CD14-positive monocyte (primary cell): ENCODE measurements around the gene ANKLE1. TPM values are rescaled to one million over a fixed set of nuclear protein-coding genes. Genes with fewer than 3 reads are reported as not detected.

Source experiments
- polyA plus RNA-seq, 3 donors: library from polyadenylated mRNA; depleted of rRNA in 1 of 3; unstranded in 2 of 3; stranded (reverse) in 1 of 3; fragments of 300-500 nt in 2 of 3; fragments of >200 nt in 1 of 3; fragmentation: Illumina TruSeq in 2 of 3; gene quantifications; 1 replicate in 2 of 3; 2 replicates in 1 of 3; pipeline ENCODE4 v1.2.3, GENCODE V29; 2012 to 2021

Gene ANKLE1
- polyA plus RNA-seq, 3 donors = 1.3 to 8.5 (median 2.2) TPM

Other genes starting within 250 kb of the ANKLE1 start
- 1 to 10 TPM; 2.5 to 9.3 (median 4.4) TPM for gene HAUS8, start 206.4 kb upstream of the ANKLE1 start, polyA plus RNA-seq
- 100 to 1,000 TPM in 1 of 3 donors, 1 to 10 TPM in 2; 5.9 to 366 (median 7.5) TPM for gene MYO9B, start 206.1 kb upstream of the ANKLE1 start, polyA plus RNA-seq
- gene USE1, start 66.5 kb upstream of the ANKLE1 start, polyA plus RNA-seq = 10 to 100 TPM; 26.5 to 39.8 (median 29.7) TPM
- gene OCEL1, start 55.7 kb upstream of the ANKLE1 start, polyA plus RNA-seq = 10 to 100 TPM; 31.8 to 59.9 (median 57.6) TPM
- 1 to 10 TPM in 2 of 3 donors, under 1 TPM in 1; 0.87 to 5.1 (median 1.7) TPM for gene NR2F6, start 36.0 kb upstream of the ANKLE1 start, polyA plus RNA-seq
- not detected for gene USHBP1, start 17.2 kb upstream of the ANKLE1 start, polyA plus RNA-seq
- 100 to 1,000 TPM in 1 of 3 donors, 10 to 100 TPM in 2; 76.9 to 106 (median 90.3) TPM for gene BABAM1, start 14.5 kb upstream of the ANKLE1 start, polyA plus RNA-seq
- 10 to 100 TPM; 11.3 to 14.9 (median 12.5) TPM for gene ABHD8, start 21.5 kb downstream of the ANKLE1 start, polyA plus RNA-seq
- gene MRPL34, start 24.0 kb downstream of the ANKLE1 start, polyA plus RNA-seq = 100 to 1,000 TPM in 2 of 3 donors, 10 to 100 TPM in 1; 13.2 to 208 (median 155) TPM
- 10 to 100 TPM; 22.5 to 49.5 (median 23.8) TPM for gene DDA1, start 27.7 kb downstream of the ANKLE1 start, polyA plus RNA-seq
- 10 to 100 TPM in 1 of 3 donors, under 1 TPM in 1, not detected in 1; 0.11 to 14.1 TPM for gene ANO8, start 53.0 kb downstream of the ANKLE1 start, polyA plus RNA-seq
- gene GTPBP3, start 55.7 kb downstream of the ANKLE1 start, polyA plus RNA-seq = 10 to 100 TPM in 1 of 3 donors, 1 to 10 TPM in 2; 1.0 to 22.0 (median 1.7) TPM
- gene PLVAP, start 95.4 kb downstream of the ANKLE1 start, polyA plus RNA-seq = under 1 TPM in 2 of 3 donors, not detected in 1; 0.08 to 0.81 TPM
- gene CCDC194, start 112.3 kb downstream of the ANKLE1 start, polyA plus RNA-seq = under 1 TPM in 1 of 3 donors, not detected in 2; 0.52 TPM
- 100 to 1,000 TPM; 225 to 284 (median 272) TPM for gene BST2, start 123.7 kb downstream of the ANKLE1 start, polyA plus RNA-seq
- 10 to 100 TPM; 43.2 to 47.8 (median 43.7) TPM for gene MVB12A, start 138.1 kb downstream of the ANKLE1 start, polyA plus RNA-seq
- gene TMEM221, start 166.8 kb downstream of the ANKLE1 start, polyA plus RNA-seq = not detected
- gene NXNL1, start 179.0 kb downstream of the ANKLE1 start, polyA plus RNA-seq = not detected
- gene SLC27A1, start 188.6 kb downstream of the ANKLE1 start, polyA plus RNA-seq = 10 to 100 TPM; 27.1 to 36.5 (median 27.6) TPM
- gene PGLS, start 229.7 kb downstream of the ANKLE1 start, polyA plus RNA-seq = 100 to 1,000 TPM; 116 to 158 (median 141) TPM